HCT116 (cell line): ENCODE data around the gene FAM151B. TPM values are rescaled to one million over a fixed set of nuclear protein-coding genes. Genes with fewer than 3 reads are reported as not detected.

Source experiments
- ATAC-seq: fragments of 200-7000 bp; cut with Tn5 transposase; 2 replicates; pipeline ENCODE4 v1.9.1; 2020; ENCODE audit warnings: mild to moderate bottlenecking, moderate library complexity
- BruUV-seq: library from RNA; stranded (reverse); fragments of 400-500 nt; replicated peaks from 2 replicates; lab custom pipeline; 2021; lab: Mats Ljungman, UMichigan
- CTCF ChIA-PET: fragments of 300-600 bp; sonication (Branson Sonifier 250); formaldehyde crosslinking; loops from one replicate; lab custom pipeline; 2021; ENCODE audit warnings: antibody characterized with exemption; lab: Charles Lee
- POLR2A ChIA-PET: fragments of 300-600, 350-600 bp; sonication (Branson Sonifier 250); formaldehyde crosslinking; loops from one replicate; lab custom pipeline; 2021; ENCODE audit warnings: antibody characterized with exemption; lab: Charles Lee
- RAD21 ChIA-PET, 2 experiments: fragments of 300-600 bp; sonication (Branson Sonifier 250); formaldehyde crosslinking; loops; one replicate each; lab custom pipeline; 2023; ENCODE audit warnings: low total read pairs in 2 of 2; ENCODE audit not compliant: uncharacterized antibody in 2 of 2, unreplicated experiment in 2 of 2, low non-redundant PET in 1 of 2; lab: Charles Lee
- DNase-seq: peaks from one replicate; pipeline ENCODE4 v3.0.0-alpha.2; 2010; ENCODE audit warnings: low read depth, low spot score
- H2AFZ ChIP-seq: fragments of 200-600 bp; shearing (Covaris generic), sonication (generic); 2 replicates; pipeline ENCODE4 v1.6.1; 2017; ENCODE audit warnings: low read depth, mixed run types, mixed read lengths, antibody characterized with exemption, low read length; ENCODE audit not compliant: poor library complexity, severe bottlenecking
- H3K27ac ChIP-seq: 2 replicates; pipeline ENCODE4 v1.5.1; 2012; ENCODE audit warnings: low read depth, low read length
- H3K27me3 ChIP-seq: fragments of 200-600 bp; sonication (generic); 2 replicates; pipeline ENCODE4 v1.6.1; 2016; ENCODE audit warnings: mixed run types, low read length, mixed read lengths; ENCODE audit not compliant: insufficient read depth
- H3K36me3 ChIP-seq, 2 experiments: fragments of 200-500 bp in 1 of 2; fragments of 200-600 bp in 1 of 2; sonication (Bioruptor generic) in 1 of 2; sonication (generic) in 1 of 2; 2 replicates each; pipeline versions ENCODE4 v1.5.1 to v1.6.1; 2014 to 2016; ENCODE audit warnings: low read length in 2 of 2, inconsistent platforms in 1 of 2, mixed read lengths in 1 of 2, mixed run types in 1 of 2; ENCODE audit not compliant: insufficient read depth in 2 of 2, control insufficient read depth in 1 of 2
- H3K4me1 ChIP-seq, 2 experiments: fragments of 200-600 bp in 1 of 2; sonication (generic) in 1 of 2; 2 replicates each; pipeline versions ENCODE4 v1.5.1 to v1.6.1; 2012 to 2017; ENCODE audit warnings: low read length in 2 of 2, inconsistent platforms in 1 of 2, mild to moderate bottlenecking in 1 of 2, mixed read lengths in 1 of 2, mixed run types in 1 of 2, moderate library complexity in 1 of 2; ENCODE audit not compliant: insufficient read depth in 2 of 2, control insufficient read depth in 1 of 2
- H3K4me2 ChIP-seq: fragments of 200-600 bp; sonication (generic); 2 replicates; pipeline ENCODE4 v1.6.1; 2017; ENCODE audit warnings: mixed run types, low read length, mixed read lengths
- H3K4me3 ChIP-seq, 2 experiments: fragments of 200-600 bp in 1 of 2; sonication (generic) in 1 of 2; replicated peaks in 1 of 2; 2 replicates each; pipeline ENCODE4 v1.5.1; 2011 to 2016; ENCODE audit warnings: low read length in 2 of 2, control low read depth in 1 of 2, low read depth in 1 of 2, mild to moderate bottlenecking in 1 of 2, mixed read lengths in 1 of 2, mixed run types in 1 of 2
- H3K79me2 ChIP-seq: fragments of 200-600 bp; sonication (generic); 2 replicates; pipeline ENCODE4 v1.6.1; 2017; ENCODE audit warnings: mild to moderate bottlenecking, mixed run types, low read length, moderate library complexity, mixed read lengths; ENCODE audit not compliant: insufficient read depth
- H3K9ac ChIP-seq: fragments of 200-600 bp; sonication (generic); 2 replicates; pipeline ENCODE4 v1.6.1; 2016; ENCODE audit warnings: low read length, mixed read lengths
- H3K9me2 ChIP-seq: fragments of 200-600 bp; sonication (generic), shearing (Covaris generic); 2 replicates; pipeline ENCODE4 v1.6.1; 2017; ENCODE audit warnings: mixed run types, mild to moderate bottlenecking, moderate library complexity; ENCODE audit not compliant: insufficient read depth
- H3K9me3 ChIP-seq, 2 experiments: fragments of 200-500 bp in 1 of 2; fragments of 200-600 bp in 1 of 2; sonication (Bioruptor generic) in 1 of 2; sonication (generic) in 1 of 2; 2 replicates each; pipeline ENCODE4 v1.6.1; 2014 to 2017; ENCODE audit warnings: low read length in 2 of 2, mixed read lengths in 2 of 2, inconsistent platforms in 1 of 2, low read depth in 1 of 2, mild to moderate bottlenecking in 1 of 2, mixed run types in 1 of 2, moderate library complexity in 1 of 2; ENCODE audit not compliant: control insufficient read depth in 1 of 2, insufficient read depth in 1 of 2
- H4K20me1 ChIP-seq: fragments of 200-600 bp; sonication (generic), shearing (Covaris generic); 2 replicates; pipeline ENCODE4 v1.6.1; 2017; ENCODE audit warnings: mixed run types, mild to moderate bottlenecking, moderate library complexity; ENCODE audit not compliant: insufficient read depth
- CEBPB ChIP-seq: IDR thresholded peaks from 2 replicates; pipeline ENCODE4 v1.6.1; 2012; ENCODE audit warnings: low read depth
- EGR1 ChIP-seq: IDR thresholded peaks from 2 replicates; pipeline ENCODE4 v1.6.1; 2012; ENCODE audit warnings: low read depth
- ELF1 ChIP-seq: IDR thresholded peaks from 2 replicates; pipeline ENCODE4 v1.6.1; 2012; ENCODE audit warnings: low read depth, borderline replicate concordance
- EZH2 ChIP-seq: fragments of 200-600 bp; sonication (generic); IDR thresholded peaks from 2 replicates; pipeline ENCODE4 v1.6.1; 2017; ENCODE audit warnings: antibody characterized with exemption, mixed run types
- FOSL1 ChIP-seq: IDR thresholded peaks from 2 replicates; pipeline ENCODE4 v1.6.1; 2012; ENCODE audit warnings: low read depth
- JUND ChIP-seq: IDR thresholded peaks from 2 replicates; pipeline ENCODE4 v1.6.1; 2012
- POLR2A ChIP-seq: IDR thresholded peaks from 2 replicates; pipeline ENCODE4 v1.7.0; 2011; ENCODE audit warnings: borderline replicate concordance; ENCODE audit not compliant: insufficient read depth, insufficient read length; ENCODE audit errors: extremely low read depth
- POLR2AphosphoS5 ChIP-seq: IDR thresholded peaks from 2 replicates; pipeline ENCODE4 v1.6.1; 2011; ENCODE audit warnings: mild to moderate bottlenecking, low read depth, low read length, moderate library complexity
- RAD21 ChIP-seq: IDR thresholded peaks from 2 replicates; pipeline ENCODE4 v1.6.1; 2012; ENCODE audit warnings: low read depth, mild to moderate bottlenecking
- REST ChIP-seq: IDR thresholded peaks from 2 replicates; pipeline ENCODE4 v1.6.1; 2012; ENCODE audit warnings: low read depth
- SIN3A ChIP-seq: IDR thresholded peaks from 2 replicates; pipeline ENCODE4 v1.6.1; 2012; ENCODE audit warnings: low read depth
- TCF7L2 ChIP-seq: IDR thresholded peaks from 2 replicates; pipeline ENCODE4 v1.7.0; 2011; ENCODE audit warnings: borderline replicate concordance, inconsistent platforms; ENCODE audit not compliant: insufficient read depth, insufficient read length; ENCODE audit errors: extremely low read depth
- YY1 ChIP-seq: IDR thresholded peaks from 2 replicates; pipeline ENCODE4 v1.6.1; 2011; ENCODE audit warnings: low read length, low read depth, moderate library complexity, mild to moderate bottlenecking; ENCODE audit not compliant: insufficient replicate concordance; ENCODE audit errors: extremely low read depth
- ZNF274 ChIP-seq: fragments of 200-500 bp; sonication (Bioruptor generic); IDR thresholded peaks from 2 replicates; pipeline ENCODE4 v1.6.1; 2014; ENCODE audit warnings: mild to moderate bottlenecking, low read depth, low read length, inconsistent platforms
- intact Hi-C: fragments of 100-400 bp; cut with micrococcal nuclease; formaldehyde crosslinking; loops from 2 replicates; pipeline ENCODE4 v1.10.0; 2022
- total RNA-seq: library from RNA; stranded (reverse); gene quantifications from one replicate; pipeline ENCODE4 v1.2.1, GENCODE V29; 2021; ENCODE audit not compliant: unreplicated experiment
- TF ChIP-seq, protein P1 (sequence below): IDR thresholded peaks from 2 replicates; pipeline ENCODE4 v1.6.1; 2011; ENCODE audit warnings: mild to moderate bottlenecking, low read length, moderate library complexity; ENCODE audit not compliant: insufficient replicate concordance; ENCODE audit errors: extremely low read depth
- TF ChIP-seq, protein P2 (sequence below): IDR thresholded peaks from 2 replicates; pipeline ENCODE4 v1.6.1; 2012

Gene FAM151B
- total RNA-seq, 1 experiment from 2014 or later: 1.2 TPM

- no peak for DNase-seq
- intact Hi-C loops: no loop called here
- TF ChIP-seq FOSL1 (no peak), CEBPB (no peak), RAD21 (no peak), TCF7L2 (no peak), ZNF274 (no peak), POLR2A (no peak), POLR2AphosphoS5 (no peak), REST (no peak), ELF1 (no peak), JUND (no peak), EGR1 (no peak), SIN3A (no peak), EZH2 (no peak), YY1 (no peak)
- TF ChIP-seq, protein P1, sequence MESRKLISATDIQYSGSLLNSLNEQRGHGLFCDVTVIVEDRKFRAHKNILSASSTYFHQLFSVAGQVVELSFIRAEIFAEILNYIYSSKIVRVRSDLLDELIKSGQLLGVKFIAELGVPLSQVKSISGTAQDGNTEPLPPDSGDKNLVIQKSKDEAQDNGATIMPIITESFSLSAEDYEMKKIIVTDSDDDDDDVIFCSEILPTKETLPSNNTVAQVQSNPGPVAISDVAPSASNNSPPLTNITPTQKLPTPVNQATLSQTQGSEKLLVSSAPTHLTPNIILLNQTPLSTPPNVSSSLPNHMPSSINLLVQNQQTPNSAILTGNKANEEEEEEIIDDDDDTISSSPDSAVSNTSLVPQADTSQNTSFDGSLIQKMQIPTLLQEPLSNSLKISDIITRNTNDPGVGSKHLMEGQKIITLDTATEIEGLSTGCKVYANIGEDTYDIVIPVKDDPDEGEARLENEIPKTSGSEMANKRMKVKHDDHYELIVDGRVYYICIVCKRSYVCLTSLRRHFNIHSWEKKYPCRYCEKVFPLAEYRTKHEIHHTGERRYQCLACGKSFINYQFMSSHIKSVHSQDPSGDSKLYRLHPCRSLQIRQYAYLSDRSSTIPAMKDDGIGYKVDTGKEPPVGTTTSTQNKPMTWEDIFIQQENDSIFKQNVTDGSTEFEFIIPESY: no peak
- TF ChIP-seq, protein P2, sequence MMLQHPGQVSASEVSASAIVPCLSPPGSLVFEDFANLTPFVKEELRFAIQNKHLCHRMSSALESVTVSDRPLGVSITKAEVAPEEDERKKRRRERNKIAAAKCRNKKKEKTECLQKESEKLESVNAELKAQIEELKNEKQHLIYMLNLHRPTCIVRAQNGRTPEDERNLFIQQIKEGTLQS: no peak
- ChIA-PET RAD21 (no interaction called here), CTCF (no interaction called here), POLR2A (no interaction called here)
- Histone ChIP-seq H3K27me3 (no peaks in the 10 kb centered on the region), H3K9ac (no peak overlapping the region), H3K9me2 (no peaks in the 10 kb centered on the region), H3K27ac (no peak overlapping the region), H3K9me3 (no peaks in the 10 kb centered on the region), H3K4me1 (no peaks in the 10 kb centered on the region), H2AFZ (no peak overlapping the region), H4K20me1 (no peaks in the 10 kb centered on the region), H3K36me3 (no peaks in the 10 kb centered on the region), H3K4me2 (no peak overlapping the region), H3K4me3 (no peak overlapping the region), H3K79me2 (no peaks in the 10 kb centered on the region)
- no peak for ATAC-seq
- no TSS peak for BruUV-seq
These were observed 89.8 kb downstream of the FAM151B start for GRCh38 chr5:80577707-80578106.
